H1 (cell line): ENCODE results near the gene IGSF11. TPM values are rescaled to one million over a fixed set of nuclear protein-coding genes. Genes with fewer than 3 reads are reported as not detected.

Source experiments
- CTCF ChIA-PET: fragments of 300-600 bp; sonication (Branson Sonifier 250); formaldehyde crosslinking; loops from one replicate; lab custom pipeline; 2021; ENCODE audit not compliant: partially characterized antibody; lab: Charles Lee
- POLR2A ChIA-PET: fragments of 300-600 bp; sonication (Branson Sonifier 250); formaldehyde crosslinking; loops from one replicate; lab custom pipeline; 2021; ENCODE audit warnings: inconsistent platforms; ENCODE audit not compliant: partially characterized antibody; lab: Charles Lee
- DNase-seq, 2 experiments: peaks; one replicate each; pipeline versions ENCODE4 v3.0.0 to v3.0.0-alpha.2; 2010 to 2022; ENCODE audit warnings: low spot score in 2 of 2, low read depth in 1 of 2, mixed read lengths in 1 of 2
- FAIRE-seq: peaks from 2 replicates; lab custom pipeline; 2011; peaks lifted over from hg19 to GRCh38; lab: Jason Lieb, UNC
- H2AFZ ChIP-seq: 2 replicates; pipeline ENCODE4 v1.8.1; 2012; ENCODE audit warnings: low read length, inconsistent platforms
- H2AK5ac ChIP-seq: 2 replicates; pipeline ENCODE4 v1.6.1; 2013; ENCODE audit warnings: low read depth, low read length
- H2BK120ac ChIP-seq: replicated peaks from 2 replicates; pipeline ENCODE3; 2013; ENCODE audit warnings: low read depth, low read length, inconsistent platforms
- H2BK12ac ChIP-seq: 2 replicates; pipeline ENCODE4 v1.6.1; 2013; ENCODE audit warnings: low read depth, low read length
- H2BK15ac ChIP-seq: 2 replicates; pipeline ENCODE4 v1.6.1; 2013; ENCODE audit warnings: low read length
- H2BK20ac ChIP-seq: 2 replicates; pipeline ENCODE4 v1.6.1; 2013; ENCODE audit warnings: low read length
- H2BK5ac ChIP-seq: 2 replicates; pipeline ENCODE4 v1.6.1; 2013; ENCODE audit warnings: low read depth, low read length
- H3K14ac ChIP-seq: 2 replicates; pipeline ENCODE4 v1.6.1; 2013; ENCODE audit warnings: inconsistent platforms; ENCODE audit not compliant: insufficient read length
- H3K18ac ChIP-seq: 2 replicates; pipeline ENCODE4 v1.6.1; 2013; ENCODE audit warnings: low read length; ENCODE audit errors: extremely low read depth
- H3K23ac ChIP-seq: 2 replicates; pipeline ENCODE4 v1.6.1; 2013; ENCODE audit warnings: inconsistent platforms; ENCODE audit not compliant: insufficient read length
- H3K23me2 ChIP-seq: 2 replicates; pipeline ENCODE4 v1.6.1; 2013; ENCODE audit warnings: low read depth, low read length
- H3K27ac ChIP-seq: 2 replicates; pipeline ENCODE4 v1.6.1; 2011; ENCODE audit warnings: low read depth, low read length, inconsistent platforms
- H3K27me3 ChIP-seq, 4 experiments: replicated peaks in 1 of 4; 1 replicate in 1 of 4; 2 replicates in 3 of 4; pipeline versions ENCODE4 v1.6.1 to v1.8.1; 2011 to 2013; ENCODE audit warnings: low read length in 3 of 4, mild to moderate bottlenecking in 3 of 4, inconsistent platforms in 2 of 4, mixed read lengths in 2 of 4, moderate library complexity in 1 of 4; ENCODE audit not compliant: control insufficient read depth in 3 of 4, insufficient read depth in 3 of 4; ENCODE audit errors: extremely low read depth in 1 of 4
- H3K36me3 ChIP-seq, 4 experiments: 2 replicates each; pipeline versions ENCODE4 v1.6.1 to v1.8.1; 2011 to 2013; ENCODE audit warnings: mild to moderate bottlenecking in 4 of 4, low read length in 3 of 4, moderate library complexity in 2 of 4, control low read depth in 1 of 4, inconsistent platforms in 1 of 4; ENCODE audit not compliant: insufficient read depth in 4 of 4, control insufficient read depth in 2 of 4
- H3K4ac ChIP-seq: replicated peaks from 2 replicates; pipeline ENCODE3; 2013; ENCODE audit warnings: low read length, low read depth, mixed read lengths, inconsistent platforms; ENCODE audit not compliant: insufficient read length
- H3K4me1 ChIP-seq, 4 experiments: replicated peaks in 1 of 4; 1 replicate in 1 of 4; 2 replicates in 3 of 4; pipeline versions ENCODE4 v1.6.1 to v1.8.1; 2011 to 2013; ENCODE audit warnings: low read length in 3 of 4, inconsistent platforms in 2 of 4, mixed read lengths in 1 of 4; ENCODE audit not compliant: insufficient read depth in 4 of 4, control insufficient read depth in 3 of 4
- H3K4me2 ChIP-seq, 2 experiments: 2 replicates each; pipeline versions ENCODE4 v1.6.1 to v1.8.1; 2011 to 2013; ENCODE audit warnings: low read depth in 2 of 2, low read length in 2 of 2, control low read depth in 1 of 2, inconsistent platforms in 1 of 2, mild to moderate bottlenecking in 1 of 2; ENCODE audit not compliant: insufficient read depth in 1 of 2
- H3K4me3 ChIP-seq, 4 experiments: fragments of 200-600, 300-600 bp in 1 of 4; sonication (generic), shearing (Covaris generic), sonication (Bioruptor Twin) in 1 of 4; 2 replicates each; pipeline versions ENCODE4 v1.5.1 to v1.8.1; 2011 to 2016; ENCODE audit warnings: low read length in 4 of 4, low read depth in 3 of 4, control low read depth in 2 of 4, inconsistent platforms in 2 of 4, mild to moderate bottlenecking in 2 of 4, mixed read lengths in 1 of 4, moderate library complexity in 1 of 4; ENCODE audit not compliant: insufficient read depth in 2 of 4; ENCODE audit errors: extremely low read depth in 1 of 4
- H3K56ac ChIP-seq: replicated peaks from 2 replicates; pipeline ENCODE3; 2013; ENCODE audit warnings: low read depth, mild to moderate bottlenecking, mixed read lengths, low read length, inconsistent platforms; ENCODE audit not compliant: insufficient read length
- H3K79me1 ChIP-seq: 2 replicates; pipeline ENCODE4 v1.6.1; 2013; ENCODE audit warnings: low read depth, low read length, control low read depth
- H3K79me2 ChIP-seq, 2 experiments: 2 replicates each; pipeline versions ENCODE4 v1.6.1 to v1.8.1; 2012 to 2013; ENCODE audit warnings: low read length in 2 of 2, mild to moderate bottlenecking in 2 of 2, inconsistent platforms in 1 of 2; ENCODE audit not compliant: insufficient read depth in 2 of 2, control insufficient read depth in 1 of 2
- H3K9ac ChIP-seq, 4 experiments: replicated peaks in 1 of 4; 1 replicate in 1 of 4; 2 replicates in 3 of 4; pipeline versions ENCODE4 v1.6.1 to v1.8.1; 2011 to 2013; ENCODE audit warnings: low read depth in 3 of 4, low read length in 3 of 4, control low read depth in 2 of 4, mild to moderate bottlenecking in 2 of 4, moderate library complexity in 2 of 4, inconsistent platforms in 1 of 4; ENCODE audit errors: extremely low read depth in 1 of 4
- H3K9me3 ChIP-seq, 2 experiments: 2 replicates each; pipeline versions ENCODE4 v1.6.1 to v1.8.1; 2012 to 2013; ENCODE audit warnings: mild to moderate bottlenecking in 2 of 2, moderate library complexity in 2 of 2, control low read depth in 1 of 2, inconsistent platforms in 1 of 2, low read depth in 1 of 2, low read length in 1 of 2, mixed read lengths in 1 of 2; ENCODE audit not compliant: insufficient read depth in 2 of 2
- H4K20me1 ChIP-seq, 2 experiments: replicated peaks in 1 of 2; 2 replicates each; pipeline versions ENCODE3 to v1.8.1; 2011 to 2013; ENCODE audit warnings: inconsistent platforms in 2 of 2, low read length in 2 of 2, mild to moderate bottlenecking in 1 of 2; ENCODE audit not compliant: insufficient read depth in 2 of 2, control insufficient read depth in 1 of 2
- H4K5ac ChIP-seq: 2 replicates; pipeline ENCODE4 v1.6.1; 2013; ENCODE audit warnings: low read length, low read depth, mixed read lengths, inconsistent platforms; ENCODE audit not compliant: insufficient read length
- H4K8ac ChIP-seq: 2 replicates; pipeline ENCODE4 v1.8.0; 2013; ENCODE audit warnings: mild to moderate bottlenecking, moderate library complexity, low read length, inconsistent platforms; ENCODE audit not compliant: insufficient read depth; ENCODE audit errors: extremely low read depth
- H4K91ac ChIP-seq: replicated peaks from 2 replicates; pipeline ENCODE3; 2013; ENCODE audit warnings: low read length, mixed read lengths, inconsistent platforms; ENCODE audit not compliant: insufficient read length
- ASH2L ChIP-seq: fragments of 200-600, 300-600 bp; sonication (generic); IDR thresholded peaks from one replicate; pipeline ENCODE4 v1.7.1; 2017; ENCODE audit warnings: low read length
- BRCA1 ChIP-seq: IDR thresholded peaks from 2 replicates; pipeline ENCODE4 v1.6.1; 2012; ENCODE audit warnings: low read depth, low read length, improper control_type of control experiment
- CBX5 ChIP-seq: fragments of 300-800, 300-1000 bp; sonication (generic); IDR thresholded peaks from 2 replicates; pipeline ENCODE4 v1.7.1; 2016; ENCODE audit warnings: antibody characterized with exemption, low read length, low read depth
- HDAC6 ChIP-seq: IDR thresholded peaks from one replicate; pipeline ENCODE4 v1.7.1; 2012; ENCODE audit warnings: low read depth, mild to moderate bottlenecking, inconsistent platforms, low read length, moderate library complexity
- POLR2AphosphoS5 ChIP-seq: IDR thresholded peaks from 2 replicates; pipeline ENCODE4 v1.6.1; 2011; ENCODE audit warnings: low read depth, low read length
- RAD21 ChIP-seq, 2 experiments: IDR thresholded peaks in 1 of 2; conservative IDR thresholded peaks in 1 of 2; 2 replicates each; pipeline ENCODE4 v1.6.1; 2011; ENCODE audit warnings: low read depth in 2 of 2, low read length in 2 of 2, improper control_type of control experiment in 1 of 2, inconsistent platforms in 1 of 2, mild to moderate bottlenecking in 1 of 2, moderate library complexity in 1 of 2
- RXRA ChIP-seq: IDR thresholded peaks from 2 replicates; pipeline ENCODE4 v1.6.1; 2011; ENCODE audit warnings: low read depth, mild to moderate bottlenecking, low read length, moderate library complexity; ENCODE audit not compliant: insufficient read depth
- SIRT6 ChIP-seq: IDR thresholded peaks from one replicate; pipeline ENCODE4 v1.7.1; 2012; ENCODE audit warnings: low read length, inconsistent platforms
- whole genome bisulfite sequencing, 2 experiments: shearing (Covaris generic) in 1 of 2; methylation state at CpG; one replicate each; pipeline versions ENCODE4 v1.1.6 to v1.1.7; 2013 to 2015; ENCODE audit warnings: low lambda C conversion rate in 2 of 2, mixed read lengths in 2 of 2, inconsistent platforms in 1 of 2, low coverage in 1 of 2, missing lambda C conversion rate in 1 of 2; ENCODE audit not compliant: insufficient replicate concordance in 2 of 2, insufficient coverage in 1 of 2, insufficient read length in 1 of 2; ENCODE audit errors: extremely low coverage in 1 of 2, missing lambda C conversion rate in 1 of 2; 5-methylcytosine and 5-hydroxymethylcytosine counted together
- polyA plus RNA-seq, 7 experiments: library from polyadenylated mRNA; depleted of rRNA in 3 of 7; stranded (reverse) in 5 of 7; unstranded in 2 of 7; fragments of >200 nt in 5 of 7; fragments of 200-250 nt in 2 of 7; gene quantifications; 1 replicate in 5 of 7; 2 replicates in 1 of 7; 4 replicates in 1 of 7; pipeline versions ENCODE4 v1.2.1 to v1.2.3, GENCODE V29; 2011 to 2013; ENCODE audit warnings: missing spikeins in 2 of 7, mixed read lengths in 2 of 7
- total RNA-seq: library from RNA; stranded (reverse); fragmentation: NEBNext Ultra II Directional; extraction: Animal tissue kit (Norgen Biotek cat#: 25700); gene quantifications from 2 replicates; pipeline ENCODE4 v1.2.1, GENCODE V29; 2021

The IGSF11 gene
- total and polyA plus RNA-seq, 2 of the 8 experiments (the other 6 are each of a cell fraction or from before 2014, with no cell fraction given): 1.1 to 4.1 TPM

DNA sequence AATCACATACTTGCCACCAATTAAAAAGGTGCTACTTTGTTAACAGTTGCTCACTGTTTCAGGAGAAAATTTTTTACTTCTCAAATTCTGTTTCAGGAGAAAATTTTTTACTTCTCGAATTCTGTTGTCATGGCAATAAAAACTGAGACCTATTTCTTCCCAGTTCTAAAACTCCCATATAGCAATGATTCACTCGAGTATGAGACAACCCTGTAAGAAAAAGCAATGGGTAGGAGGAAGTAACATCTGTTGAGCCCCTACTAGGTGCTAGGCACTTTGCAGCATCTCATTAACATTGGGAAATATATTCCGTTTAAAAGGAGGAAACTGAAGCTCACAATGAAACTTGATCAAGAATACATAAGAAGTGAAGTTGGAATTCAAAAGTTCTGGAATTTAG, 35.1 kb upstream of the IGSF11 start:
- no peak overlapping the region for H3K14ac ChIP-seq
- H3K27ac ChIP-seq: no peak overlapping the region
- no peak overlapping the region for H2BK20ac ChIP-seq
- no peak overlapping the region for H2AK5ac ChIP-seq
- H3K79me1 ChIP-seq: no peaks in the 10 kb centered on the region
- peaks cover 10 to 12% of the 10 kb centered on the region in 2 experiments; a peak in 3 of 4 replicates for H3K9me3 ChIP-seq
- H2BK120ac ChIP-seq: no peak overlapping the region
- no peak overlapping the region for H3K4ac ChIP-seq
- H4K5ac ChIP-seq: no peak overlapping the region
- H2AFZ ChIP-seq: no peak overlapping the region
- H4K8ac ChIP-seq: no peak overlapping the region
- WGBS, 2 experiments: 78% methylated on average over 3 of the region's 3 CpGs; no CpG with 5 or more reads in 1 of the 2 experiments
- H3K18ac ChIP-seq: no peak overlapping the region
- no peaks in the 10 kb centered on the region for H4K20me1 ChIP-seq
- no peaks in the 10 kb centered on the region for H3K79me2 ChIP-seq
- no peak overlapping the region for H2BK5ac ChIP-seq
- no peak overlapping the region for H2BK15ac ChIP-seq
- H3K9ac ChIP-seq: no peak overlapping the region
- H3K4me1 ChIP-seq: no peaks in the 10 kb centered on the region
- H2BK12ac ChIP-seq: no peak overlapping the region
- ChIA-PET CTCF (no interaction called here), POLR2A (no interaction called here)
- H3K36me3 ChIP-seq: no peaks in the 10 kb centered on the region
- H3K27me3 ChIP-seq: no peaks in the 10 kb centered on the region
- no peak for DNase-seq
- no peaks in the 10 kb centered on the region for H3K23me2 ChIP-seq
- H3K56ac ChIP-seq: no peak overlapping the region
- H3K23ac ChIP-seq: no peak overlapping the region
- H3K4me2 ChIP-seq: no peak overlapping the region
- no peak for FAIRE-seq
- no peak overlapping the region for H4K91ac ChIP-seq
- no peak overlapping the region for H3K4me3 ChIP-seq
- TF ChIP-seq RXRA: no peak
- TF ChIP-seq CBX5: no peak
- no peak for TF ChIP-seq RAD21 (IDR thresholded peaks at IDR 0.05 in 1 of 2, conservative IDR thresholded peaks at IDR 0.05 in 1 of 2; ENCODE audit: low read depth in 2 of 2, low read length in 2 of 2)
- TF ChIP-seq ASH2L: no peak
- TF ChIP-seq SIRT6: no peak
- TF ChIP-seq POLR2AphosphoS5: no peak
- no peak for TF ChIP-seq BRCA1
- no peak for TF ChIP-seq HDAC6
